Measurements from ENCODE around the gene RAP1GDS1. TPM values are rescaled to one million over a fixed set of nuclear protein-coding genes. Genes with fewer than 3 reads are reported as not detected.

Gene RAP1GDS1
- total and polyA plus RNA-seq, 4 donors: 11.2 to 19.4 (median 16.0) TPM

Other genes starting within 250 kb of the RAP1GDS1 start
- gene STPG2, start 117.9 kb upstream of the RAP1GDS1 start, total RNA-seq: under 1 TPM; 0.05 to 0.67 TPM
- gene STPG2, start 117.9 kb upstream of the RAP1GDS1 start, polyA plus RNA-seq: under 1 TPM in 1 of 2 donors, not detected in 1; 0.28 TPM